ENCODE measurements around the gene SERPINF2.
"Not testable (repeated sequence)": the region's sequence is repeated elsewhere in the genome, so short reads cannot be mapped to it uniquely, and the experiment has no call there.

Gene SERPINF2

DNA sequence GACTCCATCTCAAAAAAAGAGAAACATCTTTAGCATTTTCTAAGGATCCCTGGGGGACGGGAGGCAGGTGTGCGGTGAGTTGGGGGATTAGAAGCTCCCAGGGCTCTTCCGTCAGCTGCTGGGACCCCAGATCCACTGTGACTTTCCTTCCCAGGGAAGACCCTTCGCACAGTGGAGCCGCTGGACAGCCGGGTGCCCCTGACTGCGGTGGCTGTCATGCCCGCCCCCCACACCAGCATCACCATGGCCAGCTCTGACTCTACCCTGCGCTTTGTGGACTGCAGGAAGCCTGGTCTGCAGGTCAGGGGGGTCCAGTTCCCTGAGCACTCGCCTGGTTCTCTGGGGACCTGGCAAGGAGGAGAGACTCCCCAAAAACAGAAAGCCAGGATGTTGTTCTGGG lies 7.3 kb upstream of the SERPINF2 start:
- DNase-seq (ENCODE audit: low spot score) = no peak

DNA sequence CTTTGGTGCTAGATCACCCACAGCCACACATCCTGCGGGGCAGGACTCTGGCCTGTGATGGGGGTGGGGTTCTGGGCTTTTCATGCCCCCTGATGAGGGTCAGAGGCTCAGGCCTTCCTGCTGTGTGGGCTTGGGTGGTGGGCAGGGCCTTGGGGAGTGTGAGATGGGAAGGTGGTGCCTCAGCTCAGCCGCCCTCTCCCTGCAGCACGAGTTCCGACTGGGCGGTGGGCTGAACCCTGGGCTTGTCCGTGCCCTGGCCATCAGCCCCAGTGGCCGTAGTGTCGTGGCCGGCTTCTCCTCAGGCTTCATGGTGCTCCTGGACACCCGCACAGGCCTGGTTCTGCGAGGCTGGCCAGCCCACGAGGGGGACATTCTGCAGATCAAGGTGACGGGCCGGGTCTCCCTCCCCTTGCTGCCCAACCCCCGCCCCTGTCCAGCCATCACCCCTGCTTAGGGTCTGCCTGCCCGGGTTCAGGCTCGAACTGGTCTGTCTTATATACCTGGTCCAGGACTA lies 6.8 kb upstream of the SERPINF2 start:
- DNase-seq (ENCODE audit: low spot score) = no peak

DNA sequence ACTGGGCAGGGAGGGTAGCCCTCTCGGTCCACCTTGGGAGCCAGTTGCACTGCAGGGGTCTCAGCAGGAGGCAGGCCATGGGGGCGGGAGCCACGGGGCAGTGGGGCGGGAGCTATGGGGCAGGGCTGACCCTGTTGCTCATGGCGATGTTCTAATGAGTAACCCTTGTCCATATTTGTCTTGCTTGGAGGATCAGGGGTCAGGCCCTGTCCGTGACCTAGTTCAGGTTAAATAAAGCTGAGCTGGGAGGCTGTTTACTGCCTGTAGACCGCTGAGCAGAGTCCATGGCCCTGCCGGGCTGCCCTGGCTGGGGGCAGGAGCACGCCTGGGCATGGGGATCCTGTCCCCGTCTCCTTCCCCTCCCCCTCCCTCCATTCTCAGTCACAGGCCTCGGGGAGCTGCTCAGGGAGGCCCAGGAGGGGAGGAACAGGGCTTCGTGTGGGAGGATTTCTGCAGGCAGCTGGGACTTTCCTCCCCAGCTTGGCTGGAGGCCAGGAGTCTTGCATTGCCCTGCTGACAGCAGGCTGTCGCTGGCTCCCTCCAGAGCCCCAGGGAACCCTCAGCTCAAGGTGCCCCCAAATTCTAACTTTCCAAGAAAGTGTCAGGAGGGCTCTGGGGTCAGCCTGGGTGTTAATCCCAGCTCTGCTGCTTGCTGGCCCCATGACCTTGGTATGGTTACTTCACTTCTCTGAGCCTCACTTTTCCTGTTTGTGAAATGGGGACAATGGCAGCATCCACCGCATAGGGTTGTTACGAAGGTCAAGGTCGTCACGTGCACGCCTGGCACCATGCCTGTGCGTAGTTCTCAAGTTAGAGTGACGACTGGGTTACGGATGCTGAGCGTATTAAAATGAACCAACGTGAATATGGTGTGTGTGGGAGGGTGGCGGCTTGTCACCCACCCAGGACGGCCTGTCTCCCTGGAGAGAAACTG lies 6.1 kb upstream of the SERPINF2 start:
- no peak for DNase-seq (ENCODE audit: low spot score)

DNA sequence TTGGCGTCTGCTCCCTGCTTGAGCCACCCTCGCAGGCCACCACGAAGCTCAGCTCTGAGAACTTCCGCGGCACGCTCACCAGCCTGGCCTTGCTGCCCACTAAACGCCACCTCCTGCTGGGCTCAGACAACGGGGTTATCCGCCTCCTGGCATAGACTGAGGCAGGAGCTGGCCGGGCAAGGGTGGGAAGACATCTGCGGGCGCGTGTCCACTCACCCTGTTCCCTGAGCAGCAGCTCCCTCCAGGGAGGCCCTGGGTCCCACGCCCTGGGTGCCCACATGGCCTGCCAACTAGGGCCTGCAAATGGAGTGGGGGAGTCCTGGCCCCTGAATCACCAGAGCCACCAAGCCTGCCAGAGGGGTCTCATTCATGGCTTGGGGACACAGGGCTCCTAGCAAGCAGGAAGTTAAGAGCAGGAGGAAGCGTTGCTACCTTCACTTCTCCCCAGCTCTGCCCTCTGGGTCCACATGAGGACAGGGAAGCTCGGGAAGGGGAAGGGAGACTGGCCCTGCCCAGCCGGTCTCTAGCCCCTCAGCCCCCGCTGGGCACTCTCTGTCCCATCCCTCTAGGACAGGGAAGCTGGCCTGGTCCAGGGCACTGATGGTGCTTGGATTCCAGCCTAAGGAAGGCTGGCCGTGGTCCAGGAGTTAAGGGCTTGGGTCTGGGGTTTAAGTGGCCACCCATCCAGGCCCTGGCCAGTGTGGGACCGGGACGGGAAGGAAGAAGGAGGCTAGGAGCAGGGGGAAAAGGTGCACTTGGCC lies 5.0 kb upstream of the SERPINF2 start:
- DNase-seq (ENCODE audit: low spot score) = no peak

DNA sequence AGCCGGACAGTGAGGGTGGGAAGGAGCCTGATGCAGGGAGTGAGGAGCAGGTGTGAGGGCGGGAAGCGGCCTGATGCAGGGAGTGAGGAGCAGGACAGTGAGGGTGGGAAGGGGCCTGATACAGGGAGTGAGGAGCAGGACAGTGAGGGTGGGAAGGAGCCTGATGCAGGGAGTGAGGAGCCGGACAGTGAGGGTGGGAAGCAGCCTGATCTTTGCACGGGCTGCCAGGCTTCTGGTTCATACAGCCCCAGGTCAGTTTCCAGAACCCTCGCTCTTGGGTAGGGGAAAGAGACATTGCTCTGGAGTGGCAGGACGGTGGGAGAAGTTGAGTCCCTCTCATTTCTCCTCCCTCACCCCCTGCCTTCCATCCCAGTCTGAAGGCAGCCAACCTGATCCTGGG lies 772 bp upstream of the SERPINF2 start:
- not testable (repeated sequence) for DNase-seq (ENCODE audit: low spot score)

DNA sequence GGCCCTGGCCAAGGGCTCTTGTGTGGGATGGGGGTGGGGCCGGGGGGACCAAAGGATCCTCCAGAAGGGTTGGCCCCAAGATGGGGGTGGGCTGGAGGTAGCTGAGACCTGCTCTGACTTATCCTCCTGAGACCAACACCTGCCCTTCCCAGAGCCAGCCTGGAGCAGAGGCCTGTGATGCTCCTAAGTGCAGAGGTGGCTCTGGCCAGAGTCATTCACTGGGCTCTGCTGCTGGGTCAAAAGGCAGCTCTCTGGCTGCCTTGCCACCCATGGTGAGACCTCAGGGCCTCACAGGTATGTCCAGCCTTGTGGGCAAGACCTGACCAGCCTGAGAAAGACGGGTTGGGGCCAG lies 393 bp downstream of the SERPINF2 start:
- no peak for DNase-seq (ENCODE audit: low spot score)

GRCh38 chr17:1744551-1745512 lies 2.2 kb downstream of the SERPINF2 start:
- DNase-seq (ENCODE audit: low spot score) = no peak

DNA sequence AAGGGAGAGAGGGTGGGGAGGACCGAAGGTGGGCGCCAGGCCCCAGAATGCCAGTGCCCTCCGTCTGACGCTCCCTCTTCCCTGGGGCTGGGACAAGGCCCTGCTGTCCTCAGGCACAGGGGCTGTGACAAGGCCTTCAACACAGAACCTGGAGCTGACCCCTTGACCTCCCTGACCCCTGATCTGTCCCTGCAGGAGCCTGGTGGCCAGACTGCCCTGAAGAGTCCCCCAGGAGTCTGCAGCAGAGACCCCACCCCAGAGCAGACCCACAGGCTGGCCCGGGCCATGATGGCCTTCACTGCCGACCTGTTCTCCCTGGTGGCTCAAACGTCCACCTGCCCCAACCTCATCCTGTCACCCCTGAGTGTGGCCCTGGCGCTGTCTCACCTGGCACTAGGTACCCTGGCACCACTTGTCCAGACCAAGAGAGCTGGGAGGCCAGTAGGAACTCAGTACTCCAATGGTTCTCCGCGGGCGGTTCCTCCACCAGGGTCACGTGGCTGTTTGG lies 2.9 kb downstream of the SERPINF2 start:
- no peak for DNase-seq (ENCODE audit: low spot score)

DNA sequence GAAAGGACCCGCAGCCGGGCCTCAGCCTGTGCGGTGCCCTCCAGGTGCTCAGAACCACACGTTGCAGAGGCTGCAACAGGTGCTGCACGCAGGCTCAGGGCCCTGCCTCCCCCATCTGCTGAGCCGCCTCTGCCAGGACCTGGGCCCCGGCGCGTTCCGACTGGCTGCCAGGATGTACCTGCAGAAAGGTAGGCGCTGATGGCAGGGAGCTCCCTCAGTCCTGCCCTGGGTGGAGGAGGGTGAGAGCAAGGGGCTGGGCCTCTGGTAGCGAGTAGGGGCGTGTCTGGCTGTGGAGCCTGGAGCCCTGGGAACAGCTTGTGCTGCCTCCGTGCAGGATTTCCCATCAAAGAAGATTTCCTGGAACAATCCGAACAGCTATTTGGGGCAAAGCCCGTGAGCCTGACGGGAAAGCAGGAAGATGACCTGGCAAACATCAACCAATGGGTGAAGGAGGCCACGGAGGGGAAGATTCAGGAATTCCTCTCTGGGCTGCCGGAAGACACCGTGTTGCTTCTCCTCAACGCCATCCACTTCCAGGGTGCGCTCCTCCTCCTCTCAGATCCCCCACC lies 4.4 kb downstream of the SERPINF2 start:
- no peak for DNase-seq (ENCODE audit: low spot score)

DNA sequence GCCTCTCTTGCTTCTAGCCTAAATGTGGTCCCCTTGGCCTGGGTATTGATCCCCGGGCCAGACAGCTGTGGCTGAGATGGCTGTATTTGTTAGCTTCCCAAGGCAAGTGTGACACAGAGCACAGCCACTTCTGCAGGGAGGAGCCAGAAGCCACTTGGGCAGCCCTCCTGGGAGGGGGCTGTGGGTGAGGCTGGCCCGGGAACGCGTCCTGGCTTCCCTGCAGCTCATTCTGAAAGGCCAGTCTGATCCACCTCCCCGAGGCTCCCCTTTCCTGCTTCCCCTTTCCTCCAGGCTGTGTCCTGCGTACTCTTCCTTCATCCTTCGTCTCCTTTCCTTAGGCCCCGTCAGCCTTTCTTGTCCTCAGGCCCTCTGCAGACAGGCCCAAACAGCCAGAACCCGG lies 8.0 kb downstream of the SERPINF2 start:
- DNase-seq (ENCODE audit: low spot score) = no peak

DNA sequence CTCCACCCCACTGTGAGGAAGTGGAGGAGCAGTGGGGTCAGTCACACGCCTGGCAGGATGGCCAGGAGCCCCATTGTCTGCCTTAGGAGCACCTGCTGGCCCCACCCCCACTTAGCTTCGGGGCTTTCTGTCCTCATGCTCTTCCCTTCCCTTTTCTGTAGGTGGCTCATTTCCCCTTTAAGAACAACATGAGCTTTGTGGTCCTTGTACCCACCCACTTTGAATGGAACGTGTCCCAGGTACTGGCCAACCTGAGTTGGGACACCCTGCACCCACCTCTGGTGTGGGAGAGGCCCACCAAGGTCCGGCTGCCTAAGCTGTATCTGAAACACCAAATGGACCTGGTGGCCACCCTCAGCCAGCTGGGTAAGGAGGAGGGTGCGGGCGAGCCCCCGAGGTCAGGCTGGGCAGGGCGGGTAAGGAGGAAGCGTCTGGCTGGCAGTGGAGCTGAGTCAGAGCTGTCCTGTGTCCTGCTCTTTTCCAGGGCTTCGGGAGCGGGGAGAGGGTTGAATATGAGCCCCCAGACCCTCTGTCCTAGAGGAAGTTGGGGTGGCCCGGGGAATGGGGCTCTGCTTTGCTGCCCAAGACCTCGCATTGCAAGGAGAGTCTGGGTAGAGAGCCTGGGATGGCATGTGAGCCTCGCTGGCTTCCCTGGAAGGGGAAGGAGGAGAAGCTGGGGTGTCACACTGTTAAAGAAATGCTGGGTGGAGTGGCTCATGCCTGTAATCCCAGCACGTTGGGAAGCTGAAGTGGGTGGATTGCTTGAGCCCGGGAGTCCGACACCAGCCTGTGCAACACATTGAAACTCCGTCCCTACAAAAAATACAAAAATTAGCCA lies 10.0 kb downstream of the SERPINF2 start:
- peak; percentile 5 for DNase-seq (ENCODE audit: low spot score)

GRCh38 chr17:1753767-1754429 lies 11.2 kb downstream of the SERPINF2 start:
- no peak for DNase-seq (ENCODE audit: low spot score)

DNA sequence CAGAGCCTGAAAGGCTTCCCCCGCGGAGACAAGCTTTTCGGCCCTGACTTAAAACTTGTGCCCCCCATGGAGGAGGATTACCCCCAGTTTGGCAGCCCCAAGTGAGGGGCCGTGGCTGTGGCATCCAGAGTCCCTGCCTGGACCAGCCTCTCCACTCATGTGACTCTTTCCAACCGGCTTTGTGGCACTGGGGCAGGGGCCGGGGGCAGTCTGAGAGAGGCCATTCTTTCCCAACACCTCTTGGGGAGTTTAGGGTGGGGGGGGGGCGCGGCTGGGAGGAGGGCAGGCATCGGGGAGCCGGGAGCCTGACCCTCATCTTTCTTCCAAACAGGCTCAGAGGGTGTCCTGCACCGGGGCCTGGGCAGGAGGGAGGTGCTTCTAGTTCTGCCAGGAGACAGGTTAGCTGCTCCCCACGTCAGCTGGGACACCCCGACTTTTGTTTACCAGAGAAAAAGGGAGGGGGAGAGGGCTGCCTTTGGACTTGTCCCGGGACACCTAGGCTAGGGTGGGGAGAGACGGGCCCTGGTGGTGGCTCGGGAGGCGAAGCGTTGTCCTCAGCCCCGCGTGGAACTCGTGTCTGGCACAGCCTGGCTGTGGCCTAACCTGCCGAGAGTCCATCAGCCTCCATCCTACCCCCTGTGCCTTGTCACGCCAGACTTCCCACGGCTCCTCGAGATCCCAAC lies 11.9 kb downstream of the SERPINF2 start:
- no peak for DNase-seq (ENCODE audit: low spot score)

GRCh38 chr17:1755252-1755826 lies 12.7 kb downstream of the SERPINF2 start:
- no peak for DNase-seq (ENCODE audit: low spot score)

- DNase-seq (ENCODE audit: low spot score) = no peak
Measured at GRCh38 chr17:1755827-1756262, 13.2 kb downstream of the SERPINF2 start.

- no peak for DNase-seq (ENCODE audit: low spot score)
Measured at GRCh38 chr17:1758807-1759206, 16.1 kb downstream of the SERPINF2 start.

DNA sequence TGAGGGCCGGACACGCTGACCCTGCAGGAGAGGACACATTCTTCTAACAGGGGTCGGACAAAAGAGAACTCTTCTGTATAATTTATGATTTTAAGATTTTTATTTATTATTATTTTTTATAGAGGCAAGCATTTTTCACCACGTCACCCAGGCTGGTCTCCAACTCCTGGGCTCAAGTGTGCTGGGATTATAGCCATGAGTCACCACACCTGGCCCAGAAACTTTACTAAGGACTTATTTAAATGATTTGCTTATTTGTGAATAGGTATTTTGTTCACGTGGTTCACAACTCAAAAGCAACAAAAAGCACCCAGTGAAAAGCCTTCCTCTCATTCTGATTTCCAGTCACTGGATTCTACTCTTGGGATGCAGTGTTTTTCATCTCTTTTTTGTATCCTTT lies 16.9 kb downstream of the SERPINF2 start:
- no peak for DNase-seq (ENCODE audit: low spot score)

DNA sequence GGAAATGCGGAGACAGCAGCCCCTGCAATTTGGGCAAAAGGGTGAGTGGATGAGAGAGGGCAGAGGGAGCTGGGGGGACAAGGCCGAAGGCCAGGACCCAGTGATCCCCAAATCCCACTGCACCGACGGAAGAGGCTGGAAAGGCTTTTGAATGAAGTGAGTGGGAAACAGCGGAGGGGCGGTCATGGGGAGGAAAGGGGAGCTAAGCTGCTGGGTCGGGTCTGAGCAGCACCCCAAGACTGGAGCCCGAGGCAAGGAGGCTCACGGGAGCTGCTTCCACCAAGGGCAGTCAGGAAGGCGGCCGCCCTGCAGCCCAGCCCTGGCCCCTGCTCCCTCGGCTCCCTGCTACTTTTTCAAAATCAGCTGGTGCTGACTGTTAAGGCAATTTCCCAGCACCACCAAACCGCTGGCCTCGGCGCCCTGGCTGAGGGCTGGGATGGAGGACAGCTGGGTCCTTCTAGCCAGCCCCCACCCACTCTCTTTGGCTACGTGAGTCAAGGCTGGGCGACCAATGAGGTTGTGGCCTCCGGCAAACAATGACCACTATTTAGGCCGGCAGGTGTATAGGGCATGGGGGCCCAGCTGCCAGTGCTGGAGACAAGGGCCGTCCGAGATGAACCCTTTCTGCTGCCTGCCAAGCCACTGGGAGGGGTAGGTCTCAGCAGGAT lies 19.7 kb downstream of the SERPINF2 start:
- DNase-seq (ENCODE audit: low spot score) = no peak

Measured in LoVo (cell line).